Pancreas (tissue), 10 donors: Measurements from ENCODE around the gene MGAT2. TPM values are rescaled to one million over a fixed set of nuclear protein-coding genes. Genes with fewer than 3 reads are reported as not detected.
A peak's percentile ranks its signal among the peaks of the same experiment; 100 is the strongest.
"Not testable (repeated sequence)": the region's sequence is repeated elsewhere in the genome, so short reads cannot be mapped to it uniquely, and the experiment has no call there.

ENCODE experiments used
- ATAC-seq, 4 donors: fragments of 200-7000 bp; cut with Tn5 transposase; one replicate each; pipeline versions ENCODE4 v1.8.0 to v1.9.1; 2020; ENCODE audit warnings: mild to moderate bottlenecking in 4 of 4, moderate library complexity in 4 of 4
- DNase-seq, 6 donors: peaks; one replicate each; pipeline ENCODE4 v3.0.0-alpha.2; 2020
- FAIRE-seq: peaks from 2 replicates; lab custom pipeline; 2012; peaks lifted over from hg19 to GRCh38; lab: Jason Lieb, UNC
- H3K27ac ChIP-seq, 4 donors: fragments of 200-600 bp; sonication (generic); 1 replicate in 3 of 4; 2 replicates in 1 of 4; pipeline versions ENCODE4 v1.5.0 to v1.8.0; 2020
- H3K27me3 ChIP-seq, 4 donors: fragments of 200-600 bp; one replicate each; pipeline ENCODE4 v1.8.0; 2021
- H3K36me3 ChIP-seq, 3 donors: fragments of 200-600 bp; sonication (generic) in 1 of 3; one replicate each; pipeline versions ENCODE4 v1.5.0 to v1.8.0; 2020 to 2021
- H3K4me1 ChIP-seq, 3 donors: fragments of 200-600 bp; one replicate each; pipeline ENCODE4 v1.8.0; 2021
- H3K4me3 ChIP-seq, 4 donors: fragments of 200-600 bp; sonication (generic) in 2 of 4; one replicate each; pipeline versions ENCODE4 v1.5.0 to v1.8.0; 2020 to 2021
- H3K9me3 ChIP-seq, 4 donors: fragments of 200-600 bp; one replicate each; pipeline ENCODE4 v1.8.0; 2021
- WGBS, 2 donors: extraction: QIAGEN DNeasy Blood & Tissue Kit; methylation state at CpG; one replicate each; pipeline ENCODE4 v1.1.7; 2013; 5-methylcytosine and 5-hydroxymethylcytosine counted together
- intact Hi-C, 3 donors: fragments of 100-400 bp; cut with DNase I; formaldehyde crosslinking; loops; one replicate each; pipeline versions ENCODE4 v1.11.1 to v1.14.2; 2022
- polyA plus RNA-seq, 2 donors: library from polyadenylated mRNA; stranded (reverse); fragments of 200-250 nt; gene quantifications; one replicate each; pipeline ENCODE4 v1.2.3, GENCODE V29; 2013
- total RNA-seq, 6 donors: library from RNA; stranded (reverse); fragmentation: NEBNext Ultra II Directional in 4 of 6; extraction: Animal tissue kit (Norgen Biotek cat#: 25700) in 4 of 6; gene quantifications; one replicate each; pipeline versions ENCODE4 v1.2.1 to v1.2.4, GENCODE V29; 2021 to 2023
- TF ChIP-seq, protein P1 (sequence below), 4 donors: fragments of 200-600 bp; sonication (generic) in 3 of 4; IDR thresholded peaks; one replicate each; pipeline versions ENCODE4 v1.5.0 to v1.8.0; 2021; ENCODE audit warnings: antibody characterized with exemption in 4 of 4
- donor health status: healthy with polysubstance abuse.
- donor health status: DM: no; HTN: no; CAD: no; lungs with moderate emphysema.
- donor health status: DM: no; HTN: no; CAD: no.
- donor health status: control.
- donor health status: control.
- donor health status: Bipolar disorder and iron deficiency.
- donor health status: DM: yes; HTN: yes; CAD: no.
- donor health status: DM: no; HTN: no; CAD: no.
- donor health status: DM: no; HTN: no; CAD: no.
- donor health status: DM: yes; HTN: yes; CAD: no.

The MGAT2 gene
- total and polyA plus RNA-seq, 8 donors: 8.9 to 26.7 (median 17.9) TPM

DNA sequence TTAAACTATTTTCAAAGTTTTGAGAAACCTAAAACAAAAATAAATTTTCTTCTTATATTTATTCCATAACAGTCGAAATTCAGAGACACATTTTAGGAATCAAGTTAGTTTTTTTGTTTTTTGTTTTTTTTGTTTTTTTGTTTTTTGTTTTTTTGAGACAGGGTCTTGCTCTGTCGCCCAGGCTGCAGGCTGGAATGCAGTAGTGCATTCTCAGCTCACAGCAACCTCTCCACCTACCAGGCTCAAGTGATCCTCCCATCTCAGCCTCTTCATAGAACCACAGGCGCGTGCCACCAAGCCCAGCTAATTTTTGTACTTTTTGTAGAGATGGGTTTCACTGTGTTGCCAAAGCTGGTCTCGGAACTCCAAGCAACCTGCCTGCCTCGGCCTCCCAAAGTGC is 32.9 kb downstream of the MGAT2 start:
- Histone ChIP-seq H3K9me3 (no peaks in the 10 kb centered on the region), H3K36me3 (no peaks in the 10 kb centered on the region), H3K4me1 (peaks cover 0 to 5% (median 0%) of the 10 kb centered on the region in 3 donors), H3K27me3 (no peaks in the 10 kb centered on the region), H3K27ac (no peak overlapping the region), H3K4me3 (no peak overlapping the region)
- WGBS, 2 donors: 94 to 96% methylated on average over 6 of the region's 6 CpGs
- no peak for ATAC-seq
- DNase-seq: no peak
- intact Hi-C loops: no loop called here
- TF ChIP-seq, protein P1, sequence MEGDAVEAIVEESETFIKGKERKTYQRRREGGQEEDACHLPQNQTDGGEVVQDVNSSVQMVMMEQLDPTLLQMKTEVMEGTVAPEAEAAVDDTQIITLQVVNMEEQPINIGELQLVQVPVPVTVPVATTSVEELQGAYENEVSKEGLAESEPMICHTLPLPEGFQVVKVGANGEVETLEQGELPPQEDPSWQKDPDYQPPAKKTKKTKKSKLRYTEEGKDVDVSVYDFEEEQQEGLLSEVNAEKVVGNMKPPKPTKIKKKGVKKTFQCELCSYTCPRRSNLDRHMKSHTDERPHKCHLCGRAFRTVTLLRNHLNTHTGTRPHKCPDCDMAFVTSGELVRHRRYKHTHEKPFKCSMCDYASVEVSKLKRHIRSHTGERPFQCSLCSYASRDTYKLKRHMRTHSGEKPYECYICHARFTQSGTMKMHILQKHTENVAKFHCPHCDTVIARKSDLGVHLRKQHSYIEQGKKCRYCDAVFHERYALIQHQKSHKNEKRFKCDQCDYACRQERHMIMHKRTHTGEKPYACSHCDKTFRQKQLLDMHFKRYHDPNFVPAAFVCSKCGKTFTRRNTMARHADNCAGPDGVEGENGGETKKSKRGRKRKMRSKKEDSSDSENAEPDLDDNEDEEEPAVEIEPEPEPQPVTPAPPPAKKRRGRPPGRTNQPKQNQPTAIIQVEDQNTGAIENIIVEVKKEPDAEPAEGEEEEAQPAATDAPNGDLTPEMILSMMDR (IDR thresholded peaks at IDR 0.05): no peak
- FAIRE-seq: no peak

DNA sequence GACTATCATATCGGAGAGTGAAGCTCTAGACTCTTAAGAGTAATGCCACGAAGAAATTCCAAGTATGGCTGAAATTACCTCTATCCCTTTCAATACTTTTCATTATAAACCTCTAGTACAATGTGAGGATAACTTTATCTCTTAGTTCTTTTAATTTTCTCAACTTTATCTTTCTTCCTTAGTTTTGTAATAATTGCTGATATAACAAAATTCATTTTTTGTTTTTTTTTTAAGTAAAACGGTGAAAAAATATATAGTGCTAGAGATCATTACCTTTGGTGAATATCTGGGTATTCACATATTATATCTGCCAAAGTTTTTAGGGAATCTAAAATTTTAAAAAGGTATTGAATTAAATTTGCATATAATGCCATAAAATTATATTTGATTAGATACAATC is 33.9 kb downstream of the MGAT2 start:
- intact Hi-C loops: no loop called here
- Histone ChIP-seq H3K9me3 (no peaks in the 10 kb centered on the region), H3K4me1 (peaks cover 0 to 5% (median 0%) of the 10 kb centered on the region in 3 donors), H3K36me3 (no peaks in the 10 kb centered on the region), H3K27me3 (no peaks in the 10 kb centered on the region), H3K27ac (no peak overlapping the region), H3K4me3 (no peak overlapping the region)
- ATAC-seq (no peak), FAIRE-seq (peak; percentile 59), DNase-seq (no peak)
- WGBS, 2 donors: 95 to 99% methylated on average over 3 of the region's 3 CpGs
- TF ChIP-seq, protein P1 (IDR thresholded peaks at IDR 0.05): no peak

DNA sequence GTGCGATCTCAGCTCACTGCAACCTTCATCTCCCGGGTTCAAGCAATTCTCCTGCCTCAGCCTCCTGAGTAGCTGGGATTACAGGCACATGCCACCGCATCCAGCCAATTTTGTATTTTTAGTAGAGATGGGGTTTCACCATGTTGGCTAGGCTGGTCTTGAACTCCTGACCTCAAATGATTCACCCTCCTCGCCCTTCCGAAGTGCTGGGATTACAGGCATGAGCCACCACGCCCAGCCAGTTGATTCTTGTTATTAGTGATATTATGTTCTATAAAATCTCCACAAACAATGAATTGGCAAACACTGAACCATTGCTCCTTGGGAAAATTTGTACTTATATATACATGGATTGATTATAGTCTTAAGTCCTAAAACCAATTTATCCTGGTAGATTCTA is 36.9 kb downstream of the MGAT2 start:
- H3K9me3 ChIP-seq, ATAC-seq, H3K4me3 ChIP-seq, H3K4me1 ChIP-seq, H3K36me3 ChIP-seq, H3K27ac ChIP-seq, H3K27me3 ChIP-seq, intact Hi-C loops, FAIRE-seq, DNase-seq: not testable (repeated sequence)
- WGBS, 2 donors: 91 to 93% methylated on average over 6 of the region's 6 CpGs

DNA sequence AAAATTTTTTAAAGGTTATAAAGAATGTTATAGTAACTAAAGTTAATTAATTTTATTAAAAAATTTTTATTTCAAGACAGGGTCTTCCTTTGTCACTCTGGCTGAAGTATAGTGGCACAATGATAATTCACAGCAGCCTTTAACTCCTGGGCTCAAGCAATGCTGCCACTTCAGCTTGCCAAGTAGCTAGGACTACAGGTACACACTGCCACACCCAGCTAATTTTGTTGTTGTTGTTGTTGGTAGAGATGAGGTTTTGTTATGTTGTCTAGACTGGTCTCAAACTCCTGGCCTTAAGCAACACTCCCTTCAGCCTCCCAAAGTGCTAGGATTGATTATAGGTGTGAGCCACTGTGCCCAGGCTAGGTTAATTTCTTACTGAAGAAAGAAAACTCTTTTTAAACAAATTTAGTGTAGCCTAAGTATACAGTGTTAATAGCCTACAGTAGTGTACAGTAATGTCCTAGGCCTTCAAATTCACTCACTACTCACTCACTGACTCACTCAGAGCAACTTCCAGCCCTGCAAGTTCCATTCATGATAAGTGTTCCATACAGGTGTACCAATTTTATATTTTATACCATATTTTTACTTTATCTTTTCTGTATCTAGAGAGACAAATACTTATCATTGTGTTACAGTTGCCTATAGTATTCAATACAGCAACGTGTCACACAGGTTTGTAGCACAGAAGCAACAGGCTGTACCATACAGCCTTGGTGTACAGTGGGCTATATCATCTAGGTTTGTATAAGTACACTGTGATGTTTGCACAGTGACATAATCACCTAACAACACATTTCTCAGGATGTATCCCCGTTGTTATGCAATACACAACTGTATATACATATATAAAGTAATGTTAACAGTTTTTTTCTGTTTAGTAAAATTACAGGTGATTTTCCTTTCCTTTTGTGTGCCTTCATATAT is 39.2 kb downstream of the MGAT2 start:
- H3K4me1 ChIP-seq: no peaks in the 10 kb centered on the region
- no peaks in the 10 kb centered on the region for H3K9me3 ChIP-seq
- TF ChIP-seq, protein P1 (IDR thresholded peaks at IDR 0.05): no peak
- no peak overlapping the region for H3K27ac ChIP-seq
- no peaks in the 10 kb centered on the region for H3K36me3 ChIP-seq
- WGBS, 2 donors: 51 to 55% methylated on average over 2 of the region's 2 CpGs
- FAIRE-seq (peak; percentile 51), ATAC-seq (peak in 1 of 4 donors; percentile 47), DNase-seq (no peak)
- H3K4me3 ChIP-seq: no peak overlapping the region
- H3K27me3 ChIP-seq: no peaks in the 10 kb centered on the region
- intact Hi-C loops: no loop called here

DNA sequence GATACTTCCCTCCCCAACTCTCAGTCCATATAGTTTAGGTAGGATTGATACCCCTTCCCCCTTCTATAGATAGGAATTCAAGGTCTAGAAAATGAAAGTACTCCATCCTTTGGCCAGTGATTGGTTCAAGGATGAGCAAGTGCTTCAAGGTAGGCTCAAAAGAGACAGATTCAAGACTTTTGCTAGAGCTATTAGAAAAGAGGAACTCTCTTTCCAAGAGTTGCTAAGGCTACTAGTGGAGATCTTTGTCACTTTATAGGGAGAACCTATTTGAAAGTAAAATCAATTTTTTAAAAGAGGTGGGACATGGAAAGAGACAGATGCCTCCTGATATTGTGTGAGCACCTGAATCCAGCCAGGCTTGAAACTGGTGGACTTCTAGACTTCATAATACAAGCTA is 49.9 kb downstream of the MGAT2 start:
- no peak for FAIRE-seq
- intact Hi-C loops: no loop called here
- Histone ChIP-seq H3K9me3 (no peaks in the 10 kb centered on the region), H3K4me1 (no peaks in the 10 kb centered on the region), H3K27me3 (no peaks in the 10 kb centered on the region), H3K36me3 (no peaks in the 10 kb centered on the region), H3K4me3 (no peak overlapping the region), H3K27ac (no peak overlapping the region)
- no peak for DNase-seq
- TF ChIP-seq, protein P1 (IDR thresholded peaks at IDR 0.05): no peak
- no peak for ATAC-seq

Other genes with a start within 250 kb of the MGAT2 start
- 1,000 to 10,000 TPM in 1 of 6 donors, 100 to 1,000 TPM in 5; 551 to 1,011 (median 688) TPM for gene RPS29, start 34.4 kb upstream of the MGAT2 start, total RNA-seq
- 1,000 to 10,000 TPM in 1 of 2 donors, 100 to 1,000 TPM in 1; 722 to 2,449 TPM for gene RPS29, start 34.4 kb upstream of the MGAT2 start, polyA plus RNA-seq
- 1 to 10 TPM; 2.7 to 7.2 (median 3.8) TPM for gene LRR1, start 21.9 kb upstream of the MGAT2 start, total RNA-seq
- 1 to 10 TPM; 2.5 to 5.9 TPM for gene LRR1, start 21.9 kb upstream of the MGAT2 start, polyA plus RNA-seq
- 100 to 1,000 TPM in 5 of 6 donors, 10 to 100 TPM in 1; 81.3 to 219 (median 128) TPM for gene RPL36AL, start 173 bp upstream of the MGAT2 start, total RNA-seq
- 100 to 1,000 TPM; 361 to 388 TPM for gene RPL36AL, start 173 bp upstream of the MGAT2 start, polyA plus RNA-seq
- gene DNAAF2, start 14.4 kb downstream of the MGAT2 start, total RNA-seq: 1 to 10 TPM; 3.3 to 5.4 (median 4.1) TPM
- gene DNAAF2, start 14.4 kb downstream of the MGAT2 start, polyA plus RNA-seq: 1 to 10 TPM; 3.2 to 4.8 TPM
- gene POLE2, start 67.4 kb downstream of the MGAT2 start, total RNA-seq: 1 to 10 TPM in 2 of 6 donors, under 1 TPM in 4; 0.43 to 1.3 (median 0.78) TPM
- 1 to 10 TPM; 1.3 to 2.9 TPM for gene POLE2, start 67.4 kb downstream of the MGAT2 start, polyA plus RNA-seq
- gene KLHDC1, start 72.3 kb downstream of the MGAT2 start, total RNA-seq: 1 to 10 TPM; 1.2 to 4.7 (median 3.8) TPM
- 1 to 10 TPM; 2.7 to 4.8 TPM for gene KLHDC1, start 72.3 kb downstream of the MGAT2 start, polyA plus RNA-seq
- gene KLHDC2, start 147.4 kb downstream of the MGAT2 start, total RNA-seq: 10 to 100 TPM; 25.4 to 50.9 (median 45.4) TPM
- 10 to 100 TPM; 31.1 to 58.9 TPM for gene KLHDC2, start 147.4 kb downstream of the MGAT2 start, polyA plus RNA-seq
- gene NEMF, start 232.0 kb downstream of the MGAT2 start, total RNA-seq: 10 to 100 TPM; 17.6 to 32.4 (median 21.7) TPM
- gene NEMF, start 232.0 kb downstream of the MGAT2 start, polyA plus RNA-seq: 10 to 100 TPM; 22.3 to 24.7 TPM